HG02884 (cell line): ENCODE data around the gene ADGRD1.

Source experiments
- ATAC-seq: cut with Tn5 transposase; IDR thresholded peaks from one replicate; pipeline ENCODE4 v1.9.1; 2021; ENCODE audit warnings: mild to moderate bottlenecking, moderate library complexity; ENCODE audit not compliant: unreplicated experiment

Gene ADGRD1

DNA sequence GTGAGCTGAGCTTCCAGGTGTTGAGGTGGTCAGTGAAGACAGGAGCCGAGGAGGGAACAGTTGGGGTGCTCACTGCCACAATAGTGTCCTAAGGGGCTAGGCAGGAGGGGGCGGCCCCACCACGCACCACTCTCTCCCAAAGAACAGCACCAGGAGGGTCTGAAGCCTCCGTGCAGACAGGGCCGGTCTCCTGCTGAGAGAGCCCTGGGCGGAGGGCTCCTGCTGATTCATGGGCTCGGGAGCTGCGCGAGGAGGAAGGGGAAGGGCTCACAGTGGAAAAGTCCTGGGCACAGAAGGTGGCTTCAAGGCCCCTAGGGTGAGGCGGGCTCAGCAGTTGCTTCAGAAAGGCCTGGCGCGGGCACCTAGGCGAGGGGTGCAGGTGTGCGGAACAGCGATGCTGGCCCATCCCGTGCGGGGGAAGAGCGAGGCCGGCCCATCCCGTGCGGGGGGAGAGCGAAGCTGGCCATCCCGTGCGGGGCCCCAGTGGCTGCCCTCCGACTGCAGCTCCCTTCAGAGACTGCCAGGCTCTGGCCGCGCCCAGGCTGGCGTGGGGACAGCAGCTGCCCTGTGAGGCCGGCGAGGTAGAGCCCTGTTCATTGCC is 176.7 kb downstream of the ADGRD1 start:
- no peak for ATAC-seq

DNA sequence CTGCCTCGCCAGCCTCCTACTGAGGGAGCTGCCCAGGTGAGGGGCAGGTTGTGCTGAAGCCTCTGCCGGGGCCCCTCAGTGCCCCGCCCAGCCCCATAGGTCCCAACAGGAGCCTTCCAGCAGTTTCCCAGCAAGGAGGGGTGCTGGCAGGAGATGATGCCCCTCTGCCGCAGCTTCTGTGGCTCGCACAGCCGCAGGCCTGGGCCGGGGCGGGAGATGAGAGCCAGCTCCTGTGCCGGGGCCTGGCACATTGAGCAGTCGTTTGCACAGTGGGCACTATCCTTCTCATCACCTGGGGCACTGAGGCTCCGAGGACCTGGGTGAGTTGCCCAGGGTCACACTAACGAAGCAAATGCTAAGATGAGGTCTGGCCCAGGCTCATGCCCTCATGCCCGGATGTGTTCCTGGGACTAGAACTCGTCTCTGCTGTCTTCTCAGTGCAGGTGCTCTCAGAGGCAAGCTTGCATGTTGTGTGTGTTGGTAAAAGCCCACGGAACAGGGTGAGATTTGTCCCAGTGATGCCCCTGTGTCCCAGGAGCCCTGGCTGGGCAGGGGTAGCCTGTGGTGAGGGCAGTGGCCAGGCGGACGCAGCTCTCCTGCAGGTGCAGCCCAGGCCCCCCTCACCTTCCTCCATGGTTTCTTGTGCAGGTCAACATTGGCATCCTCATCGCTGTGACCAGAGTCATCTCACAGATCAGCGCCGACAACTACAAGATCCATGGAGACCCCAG is 177.5 kb downstream of the ADGRD1 start:
- no peak for ATAC-seq

DNA sequence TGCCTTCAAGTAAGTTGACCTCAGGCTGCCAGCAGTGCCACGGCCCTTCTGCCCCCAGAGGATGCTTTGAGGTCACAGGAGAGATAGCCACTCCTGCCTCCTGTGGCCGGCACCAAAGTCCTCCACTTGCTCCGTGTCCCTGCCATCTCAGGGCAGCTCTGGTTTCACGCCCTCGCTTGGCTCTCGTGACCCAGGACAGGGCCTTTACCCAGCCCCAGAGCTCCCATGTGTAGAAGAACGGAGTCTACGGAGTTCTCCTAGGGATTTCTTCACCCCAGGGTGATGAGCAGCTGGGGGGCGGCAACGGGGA is 178.1 kb downstream of the ADGRD1 start:
- no peak for ATAC-seq

DNA sequence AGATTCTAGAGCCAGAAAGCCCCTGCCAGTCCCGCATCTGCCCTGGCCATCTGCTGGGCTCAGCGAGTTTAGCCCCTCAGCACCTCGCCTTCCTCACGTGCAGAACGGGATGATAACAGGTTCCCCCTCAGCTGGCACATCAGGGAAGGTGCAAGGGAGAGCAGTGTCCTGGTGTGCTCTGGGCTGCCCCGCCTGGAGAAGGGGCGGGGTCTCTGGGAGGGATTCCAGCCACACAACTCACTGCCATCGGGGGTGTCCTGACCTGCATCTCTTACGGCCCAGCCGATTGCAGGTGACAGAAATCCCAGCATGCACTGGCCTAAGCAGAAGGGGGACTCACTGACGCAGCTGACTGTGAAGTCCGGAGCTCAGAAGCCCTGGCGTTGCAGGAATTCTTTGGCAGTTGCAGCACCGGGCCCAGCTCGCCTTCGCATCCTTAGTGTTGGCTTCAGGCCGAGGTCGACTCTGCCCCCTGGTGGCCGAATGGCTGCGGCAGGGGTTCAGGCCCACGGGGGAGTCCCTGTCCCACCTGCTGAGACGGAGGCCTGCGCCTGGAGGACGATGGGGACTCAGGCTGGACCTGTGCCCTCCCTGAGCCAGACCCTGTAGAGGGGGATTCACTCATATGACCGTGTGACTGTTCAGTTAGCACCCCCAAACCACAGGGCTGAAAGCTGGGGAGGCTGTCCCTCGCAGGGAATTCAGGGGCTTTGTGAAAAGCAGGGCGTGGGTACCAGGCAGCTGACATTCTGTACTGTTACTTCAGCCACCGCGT is 178.6 kb downstream of the ADGRD1 start:
- ATAC-seq, result no peak

DNA sequence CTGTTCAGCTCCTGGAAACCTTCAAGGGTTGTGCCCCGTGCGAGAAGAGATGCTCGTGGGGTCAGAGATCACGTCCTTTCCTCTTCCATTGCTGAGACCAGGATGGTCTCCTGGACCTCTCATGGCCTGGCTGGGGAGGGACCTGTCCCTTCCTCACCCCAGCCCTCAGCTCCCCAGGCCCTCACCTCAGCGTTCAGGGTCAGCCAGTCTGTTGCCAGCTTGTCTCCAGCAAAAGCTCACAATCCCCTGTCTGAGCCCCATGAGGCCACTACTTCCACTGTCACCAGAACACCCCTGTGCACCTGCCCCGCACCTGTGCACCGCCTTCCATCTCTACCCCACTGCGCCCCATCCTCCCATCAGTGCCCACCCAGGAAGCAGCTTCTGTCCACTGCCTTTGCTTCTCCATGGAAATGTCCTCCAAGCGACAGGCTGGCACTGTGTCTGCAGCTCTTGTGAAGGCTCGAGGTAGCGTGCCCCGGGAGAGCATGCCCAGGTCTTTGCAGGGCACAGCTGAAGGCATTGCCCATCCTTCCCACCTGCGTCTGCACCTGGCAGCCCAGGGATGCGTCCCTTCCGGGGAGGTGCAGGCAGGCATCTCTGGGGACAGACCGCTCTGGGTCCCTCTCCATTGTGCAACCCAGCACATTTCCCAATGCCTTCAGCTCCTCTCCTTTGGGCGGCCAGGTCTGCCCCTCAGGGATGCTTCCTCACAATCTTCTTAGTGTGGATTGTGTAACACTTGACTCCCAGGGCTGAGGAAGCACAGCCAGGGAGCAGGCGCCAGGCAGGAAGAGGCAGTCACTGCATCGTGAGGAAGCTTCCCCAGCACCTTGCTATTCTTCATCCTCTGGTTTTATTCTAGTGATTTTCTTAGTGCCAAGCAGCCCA is 179.6 kb downstream of the ADGRD1 start:
- no peak for ATAC-seq

DNA sequence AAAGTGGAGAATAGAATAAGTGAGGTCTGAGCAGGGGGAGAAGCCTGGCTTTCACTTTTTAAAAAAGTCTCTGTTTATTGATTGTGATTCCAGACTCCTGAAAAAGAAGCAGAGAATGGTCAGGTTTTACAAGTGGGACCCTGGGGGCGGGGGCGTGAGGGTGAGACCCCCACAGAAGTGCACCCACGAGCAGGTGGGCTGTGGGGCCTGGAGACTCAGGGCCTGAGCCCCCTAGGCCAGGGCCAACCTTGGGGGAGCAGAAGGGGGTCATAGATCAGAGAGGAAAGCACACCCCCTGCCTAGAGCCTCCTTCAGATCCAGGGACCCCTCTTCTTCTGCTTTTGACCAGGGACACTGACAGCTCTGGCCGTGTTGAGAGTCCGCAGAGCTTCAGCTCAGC is 180.3 kb downstream of the ADGRD1 start:
- no peak for ATAC-seq

DNA sequence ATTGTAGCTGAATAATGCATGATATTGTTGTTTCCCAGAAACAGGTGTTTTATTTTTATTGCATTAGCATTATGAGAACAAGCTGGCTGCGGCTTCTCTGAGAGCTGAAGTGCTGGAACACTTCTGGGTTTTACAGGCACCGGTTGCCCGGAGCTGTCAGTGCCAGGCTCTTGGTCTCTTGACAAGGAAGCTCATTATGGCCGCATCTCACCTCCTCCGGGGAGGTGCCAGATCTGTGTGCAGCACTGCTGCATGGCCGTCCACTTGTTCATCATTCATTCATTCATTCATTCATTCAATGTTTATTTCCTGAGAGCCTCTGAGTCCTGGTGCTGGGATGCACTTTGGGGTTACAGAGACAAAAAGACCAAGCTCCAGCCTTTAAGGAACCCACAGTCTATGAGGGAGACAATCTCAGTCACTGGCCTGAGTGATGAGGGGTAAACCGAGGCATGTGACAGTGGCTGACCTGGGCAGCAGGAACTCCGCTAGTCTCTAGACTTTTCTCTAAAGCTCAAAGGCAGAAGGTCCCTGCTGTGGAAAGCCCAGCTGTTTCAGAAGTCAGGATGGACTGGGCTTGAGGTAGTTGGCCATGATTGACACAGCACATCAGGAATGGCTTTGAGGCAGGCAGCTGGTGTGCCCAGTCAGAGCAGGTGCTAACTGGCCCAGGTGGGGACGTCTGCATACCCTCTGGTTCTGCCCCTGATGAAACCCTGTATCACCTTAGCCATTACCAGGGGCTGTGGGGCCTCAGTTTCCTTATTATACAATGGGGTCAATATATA is 181.0 kb downstream of the ADGRD1 start:
- no peak for ATAC-seq

DNA sequence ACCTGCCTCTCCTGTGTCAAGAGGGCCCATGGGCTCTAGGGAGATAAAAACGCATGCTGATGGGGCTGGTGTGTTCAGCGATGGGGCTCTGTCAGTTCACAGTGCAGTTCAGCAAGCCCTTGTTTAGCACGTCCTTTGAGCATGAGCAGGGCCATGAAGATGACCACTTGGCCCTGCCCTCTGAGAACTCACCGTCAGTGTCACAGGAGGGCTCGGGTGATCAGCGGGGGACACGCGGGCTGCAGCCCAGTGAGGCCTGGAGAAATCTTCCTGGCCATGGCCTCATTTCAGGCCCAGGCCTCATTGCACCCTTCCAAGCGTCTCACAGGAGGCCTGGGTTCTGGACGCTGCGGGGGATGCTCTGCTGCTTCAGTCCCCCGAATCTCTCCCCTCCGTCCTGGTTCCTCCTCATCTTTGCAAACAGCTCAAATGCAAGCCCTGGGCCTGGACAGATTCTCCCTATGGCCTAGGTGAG is 181.6 kb downstream of the ADGRD1 start:
- no peak for ATAC-seq

DNA sequence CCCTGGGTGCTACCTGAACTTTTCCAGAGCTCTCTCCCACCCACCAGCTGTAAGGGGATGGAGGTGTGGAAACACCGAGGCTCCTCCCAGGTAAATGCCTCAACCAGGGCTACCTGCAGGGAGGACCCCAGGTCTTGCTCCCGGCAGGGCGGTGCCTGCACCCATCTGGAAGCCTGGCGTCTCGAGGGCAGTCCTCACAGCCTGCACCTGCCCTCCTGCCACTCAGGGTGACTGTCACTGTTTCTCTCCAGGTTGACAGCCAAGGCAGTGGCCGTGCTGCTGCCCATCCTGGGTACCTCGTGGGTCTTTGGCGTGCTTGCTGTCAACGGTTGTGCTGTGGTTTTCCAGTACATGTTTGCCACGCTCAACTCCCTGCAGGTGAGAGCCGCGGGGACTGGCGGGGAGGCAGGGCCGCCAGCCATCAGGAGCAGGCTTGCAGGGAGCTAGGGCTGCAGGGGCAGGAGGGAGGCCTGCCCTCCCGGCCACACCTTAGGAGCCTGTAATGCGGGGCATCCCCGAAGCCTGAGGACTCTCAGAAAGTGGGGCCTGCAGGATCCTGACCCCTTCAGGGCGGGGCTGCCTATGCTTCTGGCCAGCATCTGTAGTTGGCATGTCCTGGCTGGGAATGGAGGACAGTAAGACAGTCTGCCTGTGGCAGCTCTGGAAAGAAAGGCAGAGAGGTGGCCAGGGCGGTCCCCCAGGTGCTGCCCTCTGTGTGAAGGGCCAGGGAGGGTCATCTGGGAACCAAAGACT is 182.3 kb downstream of the ADGRD1 start:
- ATAC-seq, result no peak

DNA sequence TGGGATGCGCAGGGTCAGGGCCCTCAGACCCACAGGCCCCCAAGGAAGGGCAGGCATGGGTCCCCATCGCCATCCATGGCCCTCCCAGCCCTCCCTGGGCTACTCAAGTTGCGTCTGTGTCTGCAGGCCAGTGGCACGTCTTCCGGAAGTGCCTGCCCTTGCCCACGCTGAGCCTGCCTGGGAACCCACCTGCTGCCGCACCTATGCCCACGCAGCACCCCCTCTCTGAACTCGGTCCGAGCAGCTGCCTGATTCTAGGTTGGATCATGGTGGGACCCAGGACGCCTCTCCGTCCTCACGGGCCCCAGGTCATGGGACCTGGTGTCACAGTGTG is 182.8 kb downstream of the ADGRD1 start:
- no peak for ATAC-seq

DNA sequence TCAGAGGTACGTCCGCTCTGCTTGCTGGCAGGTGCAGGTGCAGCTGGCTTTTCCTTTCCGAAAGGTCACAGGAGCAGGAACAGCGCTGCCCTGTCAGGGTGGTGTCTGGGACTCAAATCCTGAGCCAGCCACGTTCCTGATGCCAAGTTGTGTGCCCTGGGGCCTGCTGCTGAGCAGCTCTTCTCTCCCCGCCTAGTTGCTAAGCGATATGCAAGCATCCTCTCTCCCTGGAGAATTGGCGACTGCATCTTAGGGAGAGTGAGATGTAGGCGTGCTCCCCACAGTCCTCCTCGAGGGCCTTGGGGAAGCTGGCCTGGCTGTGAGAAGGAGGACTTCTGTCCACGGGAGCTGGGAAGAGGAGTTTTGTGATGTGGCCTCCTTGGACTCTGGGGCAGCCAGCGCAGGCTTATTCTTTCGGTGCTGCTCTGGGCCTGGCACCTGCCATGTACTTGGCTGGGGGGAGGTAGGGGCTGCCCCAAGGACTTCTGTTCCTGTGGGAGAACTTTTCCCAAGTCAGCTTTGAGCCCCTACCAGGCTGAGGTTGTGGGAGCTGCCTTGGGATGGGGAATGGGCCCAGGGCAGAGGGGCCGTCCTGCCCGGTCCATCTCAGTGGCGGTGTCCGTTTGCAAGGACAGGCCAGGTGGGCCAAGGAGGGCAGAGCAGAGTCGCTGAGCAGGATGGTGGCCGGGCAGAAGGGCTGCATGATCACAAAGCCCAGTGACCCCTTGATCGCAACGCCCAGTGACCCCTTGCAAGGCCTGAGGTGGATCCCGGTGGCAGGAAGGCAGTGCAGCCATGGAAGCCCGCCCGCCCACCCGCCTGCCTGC is 183.5 kb downstream of the ADGRD1 start:
- no peak for ATAC-seq

DNA sequence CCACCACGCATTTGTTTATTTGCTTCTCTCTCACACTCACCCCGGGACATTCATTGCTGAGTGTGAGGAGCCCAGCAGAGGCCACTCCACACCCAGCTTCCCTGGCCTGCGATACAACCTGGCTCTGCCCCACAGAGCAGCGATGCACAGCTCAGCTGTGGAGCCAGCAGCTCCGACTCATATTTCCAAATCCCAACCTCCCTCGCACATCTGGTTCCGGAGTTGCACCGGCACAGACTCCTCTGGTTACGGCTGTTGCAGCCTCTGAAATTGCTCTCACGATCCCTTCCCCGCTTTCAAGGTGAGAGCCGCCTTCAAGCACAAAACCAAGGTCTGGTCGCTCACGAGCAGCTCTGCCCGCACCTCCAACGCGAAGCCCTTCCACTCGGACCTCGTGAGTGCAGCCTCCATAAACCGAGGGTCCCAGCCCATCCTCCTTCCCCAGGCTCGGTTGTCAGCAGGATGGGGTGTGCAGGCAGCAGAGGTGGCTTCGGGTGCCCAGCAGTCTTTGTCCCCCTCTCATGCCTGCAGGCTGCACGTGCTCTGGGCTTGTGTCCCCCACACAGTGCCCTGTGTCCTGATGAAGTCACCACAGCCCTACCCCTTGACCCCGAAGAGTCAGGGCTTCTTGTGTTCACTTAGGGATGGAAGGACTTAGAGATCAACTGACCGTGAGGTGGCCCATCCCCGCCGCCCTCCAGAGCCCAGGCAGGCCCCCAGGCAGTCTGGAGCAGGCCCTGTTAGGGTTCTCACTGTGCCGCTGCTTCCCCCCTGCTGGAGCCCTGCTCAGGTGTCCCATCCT is 184.3 kb downstream of the ADGRD1 start:
- ATAC-seq, result no peak

DNA sequence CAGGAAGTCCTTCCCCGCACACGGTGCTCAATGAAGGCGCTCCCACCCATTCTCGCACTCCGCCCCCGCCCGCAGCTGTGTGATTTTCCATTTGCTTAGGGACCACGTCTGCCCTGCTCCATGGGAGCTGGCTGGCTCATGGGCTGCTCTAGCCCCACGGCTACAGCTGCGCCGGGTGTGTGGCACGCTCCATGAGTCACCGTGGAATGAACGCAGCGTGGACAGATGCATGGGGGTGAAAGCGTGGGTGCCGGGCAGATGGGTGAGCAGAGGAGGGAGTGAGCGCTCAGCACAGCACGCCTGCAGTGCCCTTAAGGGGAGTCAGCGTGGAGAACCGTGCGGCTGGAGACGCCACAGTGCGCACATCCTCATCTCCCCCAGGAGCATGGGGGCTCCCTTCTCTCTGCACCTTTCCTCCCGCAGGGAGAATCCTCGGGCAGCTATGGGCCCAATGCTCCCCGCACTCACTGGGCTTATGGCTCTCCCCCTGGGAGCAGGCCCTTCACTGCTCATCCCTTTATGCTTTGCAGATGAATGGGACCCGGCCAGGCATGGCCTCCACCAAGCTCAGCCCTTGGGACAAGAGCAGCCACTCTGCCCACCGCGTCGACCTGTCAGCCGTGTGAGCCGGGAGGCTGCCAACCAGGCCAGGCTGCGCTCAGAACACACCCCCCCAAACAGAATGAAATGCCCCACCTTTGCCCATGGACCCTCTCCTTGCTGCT is 185.1 kb downstream of the ADGRD1 start:
- no peak for ATAC-seq

DNA sequence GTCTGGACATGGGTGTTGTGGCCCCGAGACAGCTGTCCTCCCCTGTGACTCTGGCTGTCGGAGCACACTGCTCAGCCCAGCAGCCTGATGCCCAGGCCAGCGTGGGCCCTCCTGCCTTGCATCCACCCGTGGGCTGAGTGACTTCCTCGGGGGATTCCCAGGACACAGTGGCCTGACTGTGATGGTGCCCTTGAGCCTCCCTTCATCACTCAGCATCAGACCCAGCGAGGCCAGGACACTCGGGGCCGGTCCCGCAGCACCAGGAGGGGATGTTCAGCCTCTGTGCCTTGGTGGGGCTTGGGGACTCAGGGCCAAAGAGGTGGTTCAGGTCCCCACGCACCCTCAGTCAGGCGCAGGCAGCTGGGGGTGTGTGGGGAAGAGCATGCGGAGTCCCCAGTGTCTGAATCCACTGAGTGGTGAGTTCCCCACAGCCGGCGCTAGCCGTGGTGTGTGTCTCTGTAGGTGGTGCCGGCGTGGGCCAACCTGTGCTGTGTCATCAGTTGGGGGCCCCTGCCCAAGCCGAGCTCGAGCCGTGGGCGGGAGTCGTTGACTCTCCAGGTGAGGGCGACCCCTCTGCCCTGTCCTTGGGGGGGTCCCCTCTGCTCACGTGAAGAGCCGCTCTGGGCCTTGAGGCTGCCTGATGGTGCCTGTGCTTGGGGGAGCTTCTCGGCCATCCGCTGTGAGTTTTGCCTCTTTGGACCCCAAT is 185.8 kb downstream of the ADGRD1 start:
- no peak for ATAC-seq

DNA sequence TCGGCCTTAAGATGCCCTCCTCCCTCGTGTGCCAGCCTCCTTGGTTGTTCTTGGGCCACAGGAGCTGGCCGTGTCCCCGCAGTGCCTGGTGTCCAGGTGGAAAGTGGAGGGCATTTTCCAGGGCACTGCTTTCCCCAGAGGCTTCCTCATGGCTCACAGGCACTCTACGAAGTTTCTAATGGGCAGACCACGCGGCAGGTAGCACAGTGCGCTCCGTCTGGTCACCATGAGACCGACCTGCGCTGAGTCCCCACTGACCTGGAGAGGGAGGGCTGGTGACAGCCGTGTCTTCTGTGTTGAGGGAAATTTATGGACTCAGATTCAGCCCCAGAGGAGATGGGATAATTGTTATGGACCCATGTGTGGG is 186.3 kb downstream of the ADGRD1 start:
- ATAC-seq, result no peak

DNA sequence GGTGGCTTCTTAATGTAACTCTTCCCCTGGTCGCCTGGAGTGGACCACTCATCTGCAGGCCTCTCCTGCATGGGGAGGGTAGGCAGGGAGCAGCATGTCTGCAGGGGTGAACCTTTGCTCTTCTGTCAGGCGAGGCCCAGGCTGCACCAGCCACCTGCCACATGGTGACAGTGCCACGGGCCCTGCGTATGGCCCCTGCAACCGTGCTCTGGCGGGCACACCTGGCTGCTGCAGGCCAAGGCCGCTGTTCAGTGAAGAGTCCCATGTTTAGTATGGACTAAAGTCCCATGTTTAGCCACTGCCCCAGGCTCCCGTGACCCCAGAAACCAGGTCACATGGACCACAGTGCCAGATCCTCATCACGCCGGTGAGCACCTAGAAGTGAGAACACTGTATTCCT is 187.0 kb downstream of the ADGRD1 start:
- ATAC-seq, result no peak

DNA sequence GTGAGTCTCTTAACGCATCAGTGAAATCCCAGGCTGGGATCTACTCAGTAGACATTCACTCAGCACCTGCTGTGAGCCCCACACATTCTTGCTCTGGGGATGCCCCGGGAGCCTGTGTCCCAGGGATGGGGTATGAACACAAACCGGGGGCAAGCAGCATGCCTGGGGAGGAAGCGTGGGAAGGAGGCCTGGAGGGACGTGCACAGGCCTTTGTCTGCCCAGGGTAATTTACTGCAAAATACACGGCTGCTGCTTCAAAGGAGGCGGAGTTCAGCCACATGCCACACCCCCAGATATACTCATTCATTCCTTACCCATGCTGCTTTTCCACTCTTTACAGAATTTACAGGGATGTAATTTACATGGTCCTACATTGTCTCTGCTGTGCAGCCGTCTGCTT is 187.8 kb downstream of the ADGRD1 start:
- no peak for ATAC-seq
